A549 (cell line): ENCODE measurements around the gene LGALS9C.
"Not testable (repeated sequence)": the region's sequence is repeated elsewhere in the genome, so short reads cannot be mapped to it uniquely, and the experiment has no call there.

Experiments used
- BHLHE40 ChIP-seq: IDR thresholded peaks from 2 replicates; pipeline ENCODE4 v1.6.1; 2012; ENCODE audit warnings: low read depth, low read length, inconsistent platforms
- RFX5 ChIP-seq: fragments of 450-650 bp; IDR thresholded peaks from 2 replicates; pipeline ENCODE4 v1.7.1; 2014; ENCODE audit warnings: antibody characterized with exemption, mild to moderate bottlenecking, moderate library complexity
- TF ChIP-seq, protein P1 (sequence below): fragments of >200 bp; sonication (Bioruptor Twin); formaldehyde crosslinking; IDR thresholded peaks from 3 replicates; pipeline ENCODE4 v1.5.1; 2016
- TF ChIP-seq, protein P2 (sequence below): fragments of 250-450 bp; sonication (Bioruptor Pico); IDR thresholded peaks from 2 replicates; pipeline ENCODE4 v1.5.0; 2021; ENCODE audit warnings: mild to moderate bottlenecking, moderate library complexity, borderline replicate concordance

- TF ChIP-seq, protein P1, sequence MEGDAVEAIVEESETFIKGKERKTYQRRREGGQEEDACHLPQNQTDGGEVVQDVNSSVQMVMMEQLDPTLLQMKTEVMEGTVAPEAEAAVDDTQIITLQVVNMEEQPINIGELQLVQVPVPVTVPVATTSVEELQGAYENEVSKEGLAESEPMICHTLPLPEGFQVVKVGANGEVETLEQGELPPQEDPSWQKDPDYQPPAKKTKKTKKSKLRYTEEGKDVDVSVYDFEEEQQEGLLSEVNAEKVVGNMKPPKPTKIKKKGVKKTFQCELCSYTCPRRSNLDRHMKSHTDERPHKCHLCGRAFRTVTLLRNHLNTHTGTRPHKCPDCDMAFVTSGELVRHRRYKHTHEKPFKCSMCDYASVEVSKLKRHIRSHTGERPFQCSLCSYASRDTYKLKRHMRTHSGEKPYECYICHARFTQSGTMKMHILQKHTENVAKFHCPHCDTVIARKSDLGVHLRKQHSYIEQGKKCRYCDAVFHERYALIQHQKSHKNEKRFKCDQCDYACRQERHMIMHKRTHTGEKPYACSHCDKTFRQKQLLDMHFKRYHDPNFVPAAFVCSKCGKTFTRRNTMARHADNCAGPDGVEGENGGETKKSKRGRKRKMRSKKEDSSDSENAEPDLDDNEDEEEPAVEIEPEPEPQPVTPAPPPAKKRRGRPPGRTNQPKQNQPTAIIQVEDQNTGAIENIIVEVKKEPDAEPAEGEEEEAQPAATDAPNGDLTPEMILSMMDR: not testable (repeated sequence)
- TF ChIP-seq, protein P2, sequence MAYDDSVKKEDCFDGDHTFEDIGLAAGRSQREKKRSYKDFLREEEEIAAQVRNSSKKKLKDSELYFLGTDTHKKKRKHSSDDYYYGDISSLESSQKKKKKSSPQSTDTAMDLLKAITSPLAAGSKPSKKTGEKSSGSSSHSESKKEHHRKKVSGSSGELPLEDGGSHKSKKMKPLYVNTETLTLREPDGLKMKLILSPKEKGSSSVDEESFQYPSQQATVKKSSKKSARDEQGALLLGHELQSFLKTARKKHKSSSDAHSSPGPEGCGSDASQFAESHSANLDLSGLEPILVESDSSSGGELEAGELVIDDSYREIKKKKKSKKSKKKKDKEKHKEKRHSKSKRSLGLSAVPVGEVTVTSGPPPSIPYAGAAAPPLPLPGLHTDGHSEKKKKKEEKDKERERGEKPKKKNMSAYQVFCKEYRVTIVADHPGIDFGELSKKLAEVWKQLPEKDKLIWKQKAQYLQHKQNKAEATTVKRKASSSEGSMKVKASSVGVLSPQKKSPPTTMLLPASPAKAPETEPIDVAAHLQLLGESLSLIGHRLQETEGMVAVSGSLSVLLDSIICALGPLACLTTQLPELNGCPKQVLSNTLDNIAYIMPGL: not testable (repeated sequence)
- TF ChIP-seq BHLHE40, RFX5: not testable (repeated sequence)
Observed at GRCh38 chr17:18530405-18530804, 53.8 kb downstream of the LGALS9C start.
